ENCODE results near the gene POLD4.
A peak's percentile ranks its signal among the peaks of the same experiment; 100 is the strongest.

The POLD4 gene

GRCh38 chr11:67316882-67317204 is 36.5 kb downstream of the POLD4 start:
- TF ChIP-seq CTCF (IDR thresholded peaks at IDR 0.05; ENCODE audit: low read depth, low read length), result no peak
- in situ Hi-C loops (cut with HindIII; ENCODE audit: low sequenced_read_pairs), result no loop called here
- peak overlapping the region; percentile 86 for H3K4me3 ChIP-seq (ENCODE audit: low read depth, low read length)
- no peak for DNase-seq (ENCODE audit: low read depth, low spot score)

- no peak overlapping the region for H3K4me3 ChIP-seq (ENCODE audit: low read depth, low read length)
- no peak for TF ChIP-seq CTCF (IDR thresholded peaks at IDR 0.05; ENCODE audit: low read depth, low read length)
- no peak for DNase-seq (ENCODE audit: low read depth, low spot score)
- in situ Hi-C loops (cut with HindIII; ENCODE audit: low sequenced_read_pairs), result no loop called here
Measured at GRCh38 chr11:67315325-67315909, 37.9 kb downstream of the POLD4 start.

GRCh38 chr11:67314218-67314617 is 39.1 kb downstream of the POLD4 start:
- in situ Hi-C loops (cut with HindIII; ENCODE audit: low sequenced_read_pairs), result no loop called here

GRCh38 chr11:67313125-67313890 is 40.0 kb downstream of the POLD4 start:
- in situ Hi-C loops (cut with HindIII; ENCODE audit: low sequenced_read_pairs), result no loop called here
- no peak for DNase-seq (ENCODE audit: low read depth, low spot score)
- TF ChIP-seq CTCF (IDR thresholded peaks at IDR 0.05; ENCODE audit: low read depth, low read length), result no peak
- no peak overlapping the region for H3K4me3 ChIP-seq (ENCODE audit: low read depth, low read length)

More at GRCh38 chr11:67314218-67314617, 39.1 kb downstream of the POLD4 start:
- no peak for TF ChIP-seq CTCF (IDR thresholded peaks at IDR 0.05; ENCODE audit: low read depth, low read length)
- no peak for DNase-seq (ENCODE audit: low read depth, low spot score)
- no peak overlapping the region for H3K4me3 ChIP-seq (ENCODE audit: low read depth, low read length)

GRCh38 chr11:67312187-67313021 is 40.9 kb downstream of the POLD4 start:
- no peak for TF ChIP-seq CTCF (IDR thresholded peaks at IDR 0.05; ENCODE audit: low read depth, low read length)
- no peak overlapping the region for H3K4me3 ChIP-seq (ENCODE audit: low read depth, low read length)
- in situ Hi-C loops (cut with HindIII; ENCODE audit: low sequenced_read_pairs), result no loop called here
- no peak for DNase-seq (ENCODE audit: low read depth, low spot score)

GRCh38 chr11:67311556-67312082 is 41.7 kb downstream of the POLD4 start:
- no peak for DNase-seq (ENCODE audit: low read depth, low spot score)
- no peak overlapping the region for H3K4me3 ChIP-seq (ENCODE audit: low read depth, low read length)
- in situ Hi-C loops (cut with HindIII; ENCODE audit: low sequenced_read_pairs), result no loop called here
- TF ChIP-seq CTCF (IDR thresholded peaks at IDR 0.05; ENCODE audit: low read depth, low read length), result no peak

Data from astrocyte of the spinal cord (primary cell).